HepG2 (cell line): ENCODE data around the gene B3GNT7. TPM values are rescaled to one million over a fixed set of nuclear protein-coding genes. Genes with fewer than 3 reads are reported as not detected.

Source experiments
- CREM ChIP-seq, 2 experiments: sonication (generic) in 1 of 2; formaldehyde crosslinking in 1 of 2; IDR thresholded peaks; 2 replicates each; pipeline versions ENCODE4 v1.4.0 to v1.6.1; 2016 to 2020; ENCODE audit warnings: antibody characterized with exemption in 1 of 2, mild to moderate bottlenecking in 1 of 2, missing genetic modification reagents in 1 of 2
- ELF4 ChIP-seq: sonication (generic); formaldehyde crosslinking; IDR thresholded peaks from 2 replicates; pipeline ENCODE4 v1.5.0; 2020; ENCODE audit warnings: missing genetic modification reagents, mild to moderate bottlenecking, moderate library complexity, borderline replicate concordance
- HNF4G ChIP-seq, 2 experiments: sonication (generic) in 1 of 2; formaldehyde crosslinking in 1 of 2; IDR thresholded peaks; 2 replicates each; pipeline versions ENCODE4 v1.4.0 to v1.6.1; 2011 to 2020; ENCODE audit warnings: borderline replicate concordance in 2 of 2, low read depth in 2 of 2, mild to moderate bottlenecking in 2 of 2, low read length in 1 of 2, missing genetic modification reagents in 1 of 2, moderate library complexity in 1 of 2
- HOXA7 ChIP-seq: sonication (generic); formaldehyde crosslinking; IDR thresholded peaks from 2 replicates; pipeline ENCODE4 v1.8.1; 2022; ENCODE audit warnings: mild to moderate bottlenecking, missing genetic modification reagents, moderate library complexity
- MXI1 ChIP-seq: IDR thresholded peaks from 3 replicates; pipeline ENCODE4 v1.6.1; 2012; ENCODE audit warnings: low read depth, low read length, inconsistent platforms, borderline replicate concordance
- ZMYM2 ChIP-seq: sonication (generic); formaldehyde crosslinking; IDR thresholded peaks from 2 replicates; pipeline ENCODE4 v1.8.0; 2022; ENCODE audit warnings: mild to moderate bottlenecking, missing genetic modification reagents
- ZNF253 ChIP-seq: sonication (generic); formaldehyde crosslinking; IDR thresholded peaks from 2 replicates; pipeline ENCODE4 v1.8.0; 2022; ENCODE audit warnings: mild to moderate bottlenecking, missing genetic modification reagents, borderline replicate concordance
- ZNF737 ChIP-seq: sonication (generic); formaldehyde crosslinking; IDR thresholded peaks from 2 replicates; pipeline ENCODE4 v1.5.0; 2020; ENCODE audit warnings: missing genetic modification reagents, mild to moderate bottlenecking, borderline replicate concordance
- polyA plus RNA-seq, 8 experiments: library from polyadenylated mRNA; depleted of rRNA in 3 of 8; stranded (reverse) in 7 of 8; unstranded in 1 of 8; fragments of >200 nt; fragmentation: Illumina TruSeq in 4 of 8; extraction: Trizol in 4 of 8; gene quantifications; 2 replicates each; pipeline versions ENCODE4 v1.2.1 to v1.2.3, GENCODE V29; 2011 to 2016; ENCODE audit warnings: low read depth in 4 of 8, missing spikeins in 1 of 8, mixed read lengths in 1 of 8; ENCODE audit not compliant: insufficient read depth in 1 of 8
- total RNA-seq, 5 experiments: library from RNA; depleted of rRNA; stranded (reverse); fragments of >200 nt; fragmentation: Illumina TruSeq; extraction: Trizol; gene quantifications; 2 replicates each; pipeline ENCODE4 v1.2.3, GENCODE V29; 2016; ENCODE audit warnings: low read depth in 1 of 5
- TF ChIP-seq, protein P1 (sequence below): sonication (generic); formaldehyde crosslinking; IDR thresholded peaks from 2 replicates; pipeline ENCODE4 v1.8.0; 2022; ENCODE audit warnings: mild to moderate bottlenecking, missing genetic modification reagents
- TF ChIP-seq, protein P2 (sequence below): sonication (generic); formaldehyde crosslinking; IDR thresholded peaks from one replicate; pipeline ENCODE4 v1.5.1; 2020; ENCODE audit warnings: mild to moderate bottlenecking, missing genetic modification reagents; ENCODE audit errors: not compliant biosample characterization
- TF ChIP-seq, protein P3 (sequence below): sonication (generic); formaldehyde crosslinking; IDR thresholded peaks from 2 replicates; pipeline ENCODE4 v1.8.0; 2022; ENCODE audit warnings: mild to moderate bottlenecking, missing genetic modification reagents, moderate library complexity
- TF ChIP-seq, protein P4 (sequence below): IDR thresholded peaks from 2 replicates; pipeline ENCODE4 v1.4.0; 2020; ENCODE audit warnings: mild to moderate bottlenecking, missing genetic modification reagents

Gene B3GNT7
- total and polyA plus RNA-seq, 2 of the 13 experiments (the other 11 are each of a cell fraction or from before 2014, with no cell fraction given) = 0.04 to 0.24 TPM

DNA sequence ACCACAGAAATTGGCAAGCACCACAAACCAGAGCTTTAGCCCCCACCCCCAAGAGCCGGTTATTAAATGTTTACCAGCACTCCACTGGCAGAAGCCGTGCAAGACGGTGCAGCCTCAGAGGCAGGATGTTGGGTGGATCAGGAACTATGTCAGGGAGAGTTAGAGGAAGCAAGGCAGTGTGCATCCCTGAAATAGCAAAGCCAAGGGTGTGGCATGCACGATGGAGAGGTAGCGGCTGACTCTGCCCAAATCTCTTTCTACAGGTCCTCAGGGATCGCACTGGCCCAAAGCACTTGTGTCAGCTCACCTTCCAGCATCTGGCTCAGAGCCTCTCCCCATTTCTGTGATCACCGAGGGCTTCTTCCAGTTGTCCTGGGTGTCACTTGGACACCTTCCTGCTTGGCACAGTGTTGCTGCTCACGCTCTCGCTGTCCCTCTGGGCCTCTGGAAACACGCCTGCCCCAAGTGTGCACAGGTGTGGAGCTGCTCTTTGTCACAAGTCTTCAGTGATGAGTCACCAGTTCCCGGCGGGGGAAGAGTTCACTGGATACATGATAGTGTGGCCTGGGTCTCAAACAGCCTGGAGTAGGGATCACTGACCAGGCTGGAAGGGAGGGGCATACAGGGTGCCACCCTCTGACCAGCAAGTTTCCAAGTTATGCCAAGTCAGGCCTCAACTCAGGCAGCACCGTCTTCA is 17.3 kb upstream of the B3GNT7 start (continued):
- TF ChIP-seq, protein P1, sequence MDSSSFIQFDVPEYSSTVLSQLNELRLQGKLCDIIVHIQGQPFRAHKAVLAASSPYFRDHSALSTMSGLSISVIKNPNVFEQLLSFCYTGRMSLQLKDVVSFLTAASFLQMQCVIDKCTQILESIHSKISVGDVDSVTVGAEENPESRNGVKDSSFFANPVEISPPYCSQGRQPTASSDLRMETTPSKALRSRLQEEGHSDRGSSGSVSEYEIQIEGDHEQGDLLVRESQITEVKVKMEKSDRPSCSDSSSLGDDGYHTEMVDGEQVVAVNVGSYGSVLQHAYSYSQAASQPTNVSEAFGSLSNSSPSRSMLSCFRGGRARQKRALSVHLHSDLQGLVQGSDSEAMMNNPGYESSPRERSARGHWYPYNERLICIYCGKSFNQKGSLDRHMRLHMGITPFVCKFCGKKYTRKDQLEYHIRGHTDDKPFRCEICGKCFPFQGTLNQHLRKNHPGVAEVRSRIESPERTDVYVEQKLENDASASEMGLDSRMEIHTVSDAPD (CRISPR knock-in tag) = no peak
- TF ChIP-seq ZMYM2 (CRISPR knock-in tag) (no peak), ZNF253 (no peak), MXI1 (0 out of 3 replicates have a peak, but pooled peaks have one; percentile 29), CREM (IDR thresholded peaks at IDR 0.05) (no peak), CREM (CRISPR knock-in tag; IDR thresholded peaks at IDR 0.05) (no peak), HOXA7 (CRISPR knock-in tag) (no peak), HNF4G (IDR thresholded peaks at IDR 0.05; ENCODE audit: borderline replicate concordance, low read depth, low read length) (no peak; the same call in 1 of the 2 replicates), HNF4G (CRISPR knock-in tag; IDR thresholded peaks at IDR 0.05; ENCODE audit: borderline replicate concordance, low read depth) (0 out of 2 replicates have a peak, but pooled peaks have one; percentile 16), ZNF737 (CRISPR knock-in tag) (no peak), ELF4 (no peak)
- TF ChIP-seq, protein P2, sequence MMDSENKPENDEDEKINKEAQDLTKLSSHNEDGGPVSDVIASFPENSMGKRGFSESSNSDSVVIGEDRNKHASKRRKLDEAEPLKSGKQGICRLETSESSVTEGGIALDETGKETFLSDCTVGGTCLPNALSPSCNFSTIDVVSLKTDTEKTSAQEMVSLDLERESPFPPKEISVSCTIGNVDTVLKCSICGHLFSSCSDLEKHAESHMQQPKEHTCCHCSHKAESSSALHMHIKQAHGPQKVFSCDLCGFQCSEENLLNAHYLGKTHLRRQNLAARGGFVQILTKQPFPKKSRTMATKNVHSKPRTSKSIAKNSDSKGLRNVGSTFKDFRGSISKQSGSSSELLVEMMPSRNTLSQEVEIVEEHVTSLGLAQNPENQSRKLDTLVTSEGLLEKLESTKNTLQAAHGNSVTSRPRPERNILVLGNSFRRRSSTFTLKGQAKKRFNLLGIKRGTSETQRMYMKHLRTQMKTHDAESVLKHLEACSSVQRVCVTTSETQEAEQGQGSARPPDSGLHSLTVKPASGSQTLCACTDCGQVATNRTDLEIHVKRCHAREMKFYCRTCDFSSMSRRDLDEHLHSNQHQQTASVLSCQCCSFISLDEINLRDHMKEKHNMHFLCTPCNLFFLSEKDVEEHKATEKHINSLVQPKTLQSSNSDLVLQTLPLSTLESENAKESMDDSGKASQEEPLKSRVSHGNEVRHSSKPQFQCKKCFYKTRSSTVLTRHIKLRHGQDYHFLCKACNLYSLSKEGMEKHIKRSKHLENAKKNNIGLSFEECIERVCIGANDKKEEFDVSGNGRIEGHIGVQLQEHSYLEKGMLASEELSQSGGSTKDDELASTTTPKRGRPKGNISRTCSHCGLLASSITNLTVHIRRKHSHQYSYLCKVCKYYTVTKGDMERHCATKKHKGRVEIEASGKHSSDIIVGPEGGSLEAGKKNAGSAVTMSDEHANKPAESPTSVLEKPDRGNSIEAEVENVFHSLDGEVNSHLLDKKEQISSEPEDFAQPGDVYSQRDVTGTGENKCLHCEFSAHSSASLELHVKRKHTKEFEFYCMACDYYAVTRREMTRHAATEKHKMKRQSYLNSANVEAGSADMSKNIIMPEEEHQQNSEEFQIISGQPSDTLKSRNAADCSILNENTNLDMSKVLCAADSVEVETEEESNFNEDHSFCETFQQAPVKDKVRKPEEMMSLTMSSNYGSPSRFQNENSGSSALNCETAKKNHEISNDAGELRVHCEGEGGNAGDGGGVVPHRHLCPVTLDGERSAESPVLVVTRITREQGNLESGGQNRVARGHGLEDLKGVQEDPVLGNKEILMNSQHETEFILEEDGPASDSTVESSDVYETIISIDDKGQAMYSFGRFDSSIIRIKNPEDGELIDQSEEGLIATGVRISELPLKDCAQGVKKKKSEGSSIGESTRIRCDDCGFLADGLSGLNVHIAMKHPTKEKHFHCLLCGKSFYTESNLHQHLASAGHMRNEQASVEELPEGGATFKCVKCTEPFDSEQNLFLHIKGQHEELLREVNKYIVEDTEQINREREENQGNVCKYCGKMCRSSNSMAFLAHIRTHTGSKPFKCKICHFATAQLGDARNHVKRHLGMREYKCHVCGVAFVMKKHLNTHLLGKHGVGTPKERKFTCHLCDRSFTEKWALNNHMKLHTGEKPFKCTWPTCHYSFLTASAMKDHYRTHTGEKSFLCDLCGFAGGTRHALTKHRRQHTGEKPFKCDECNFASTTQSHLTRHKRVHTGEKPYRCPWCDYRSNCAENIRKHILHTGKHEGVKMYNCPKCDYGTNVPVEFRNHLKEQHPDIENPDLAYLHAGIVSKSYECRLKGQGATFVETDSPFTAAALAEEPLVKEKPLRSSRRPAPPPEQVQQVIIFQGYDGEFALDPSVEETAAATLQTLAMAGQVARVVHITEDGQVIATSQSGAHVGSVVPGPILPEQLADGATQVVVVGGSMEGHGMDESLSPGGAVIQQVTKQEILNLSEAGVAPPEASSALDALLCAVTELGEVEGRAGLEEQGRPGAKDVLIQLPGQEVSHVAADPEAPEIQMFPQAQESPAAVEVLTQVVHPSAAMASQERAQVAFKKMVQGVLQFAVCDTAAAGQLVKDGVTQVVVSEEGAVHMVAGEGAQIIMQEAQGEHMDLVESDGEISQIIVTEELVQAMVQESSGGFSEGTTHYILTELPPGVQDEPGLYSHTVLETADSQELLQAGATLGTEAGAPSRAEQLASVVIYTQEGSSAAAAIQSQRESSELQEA = no peak
- TF ChIP-seq, protein P3, sequence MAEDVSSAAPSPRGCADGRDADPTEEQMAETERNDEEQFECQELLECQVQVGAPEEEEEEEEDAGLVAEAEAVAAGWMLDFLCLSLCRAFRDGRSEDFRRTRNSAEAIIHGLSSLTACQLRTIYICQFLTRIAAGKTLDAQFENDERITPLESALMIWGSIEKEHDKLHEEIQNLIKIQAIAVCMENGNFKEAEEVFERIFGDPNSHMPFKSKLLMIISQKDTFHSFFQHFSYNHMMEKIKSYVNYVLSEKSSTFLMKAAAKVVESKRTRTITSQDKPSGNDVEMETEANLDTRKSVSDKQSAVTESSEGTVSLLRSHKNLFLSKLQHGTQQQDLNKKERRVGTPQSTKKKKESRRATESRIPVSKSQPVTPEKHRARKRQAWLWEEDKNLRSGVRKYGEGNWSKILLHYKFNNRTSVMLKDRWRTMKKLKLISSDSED (CRISPR knock-in tag) = no peak
- TF ChIP-seq, protein P4, sequence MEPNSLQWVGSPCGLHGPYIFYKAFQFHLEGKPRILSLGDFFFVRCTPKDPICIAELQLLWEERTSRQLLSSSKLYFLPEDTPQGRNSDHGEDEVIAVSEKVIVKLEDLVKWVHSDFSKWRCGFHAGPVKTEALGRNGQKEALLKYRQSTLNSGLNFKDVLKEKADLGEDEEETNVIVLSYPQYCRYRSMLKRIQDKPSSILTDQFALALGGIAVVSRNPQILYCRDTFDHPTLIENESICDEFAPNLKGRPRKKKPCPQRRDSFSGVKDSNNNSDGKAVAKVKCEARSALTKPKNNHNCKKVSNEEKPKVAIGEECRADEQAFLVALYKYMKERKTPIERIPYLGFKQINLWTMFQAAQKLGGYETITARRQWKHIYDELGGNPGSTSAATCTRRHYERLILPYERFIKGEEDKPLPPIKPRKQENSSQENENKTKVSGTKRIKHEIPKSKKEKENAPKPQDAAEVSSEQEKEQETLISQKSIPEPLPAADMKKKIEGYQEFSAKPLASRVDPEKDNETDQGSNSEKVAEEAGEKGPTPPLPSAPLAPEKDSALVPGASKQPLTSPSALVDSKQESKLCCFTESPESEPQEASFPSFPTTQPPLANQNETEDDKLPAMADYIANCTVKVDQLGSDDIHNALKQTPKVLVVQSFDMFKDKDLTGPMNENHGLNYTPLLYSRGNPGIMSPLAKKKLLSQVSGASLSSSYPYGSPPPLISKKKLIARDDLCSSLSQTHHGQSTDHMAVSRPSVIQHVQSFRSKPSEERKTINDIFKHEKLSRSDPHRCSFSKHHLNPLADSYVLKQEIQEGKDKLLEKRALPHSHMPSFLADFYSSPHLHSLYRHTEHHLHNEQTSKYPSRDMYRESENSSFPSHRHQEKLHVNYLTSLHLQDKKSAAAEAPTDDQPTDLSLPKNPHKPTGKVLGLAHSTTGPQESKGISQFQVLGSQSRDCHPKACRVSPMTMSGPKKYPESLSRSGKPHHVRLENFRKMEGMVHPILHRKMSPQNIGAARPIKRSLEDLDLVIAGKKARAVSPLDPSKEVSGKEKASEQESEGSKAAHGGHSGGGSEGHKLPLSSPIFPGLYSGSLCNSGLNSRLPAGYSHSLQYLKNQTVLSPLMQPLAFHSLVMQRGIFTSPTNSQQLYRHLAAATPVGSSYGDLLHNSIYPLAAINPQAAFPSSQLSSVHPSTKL (CRISPR knock-in tag) = peak; percentile 29; the same call in 1 of the 2 replicates
